GM18873 (cell line): ENCODE measurements around the gene CYP26A1.
"Not testable (repeated sequence)": the region's sequence is repeated elsewhere in the genome, so short reads cannot be mapped to it uniquely, and the experiment has no call there.

Experiments used
- ATAC-seq: cut with Tn5 transposase; IDR thresholded peaks from one replicate; pipeline ENCODE4 v1.9.1; 2021; ENCODE audit warnings: mild to moderate bottlenecking, moderate library complexity, moderate number of reproducible peaks; ENCODE audit not compliant: unreplicated experiment, low FRiP score

The CYP26A1 gene

GRCh38 chr10:93079663-93080349, 6.1 kb downstream of the CYP26A1 start:
- no peak for ATAC-seq

- no peak for ATAC-seq
Observed at GRCh38 chr10:93080350-93081046, 6.8 kb downstream of the CYP26A1 start.

- ATAC-seq = no peak
Observed at GRCh38 chr10:93081318-93081717, 7.6 kb downstream of the CYP26A1 start.

GRCh38 chr10:93081834-93082233, 8.1 kb downstream of the CYP26A1 start:
- ATAC-seq = no peak

DNA sequence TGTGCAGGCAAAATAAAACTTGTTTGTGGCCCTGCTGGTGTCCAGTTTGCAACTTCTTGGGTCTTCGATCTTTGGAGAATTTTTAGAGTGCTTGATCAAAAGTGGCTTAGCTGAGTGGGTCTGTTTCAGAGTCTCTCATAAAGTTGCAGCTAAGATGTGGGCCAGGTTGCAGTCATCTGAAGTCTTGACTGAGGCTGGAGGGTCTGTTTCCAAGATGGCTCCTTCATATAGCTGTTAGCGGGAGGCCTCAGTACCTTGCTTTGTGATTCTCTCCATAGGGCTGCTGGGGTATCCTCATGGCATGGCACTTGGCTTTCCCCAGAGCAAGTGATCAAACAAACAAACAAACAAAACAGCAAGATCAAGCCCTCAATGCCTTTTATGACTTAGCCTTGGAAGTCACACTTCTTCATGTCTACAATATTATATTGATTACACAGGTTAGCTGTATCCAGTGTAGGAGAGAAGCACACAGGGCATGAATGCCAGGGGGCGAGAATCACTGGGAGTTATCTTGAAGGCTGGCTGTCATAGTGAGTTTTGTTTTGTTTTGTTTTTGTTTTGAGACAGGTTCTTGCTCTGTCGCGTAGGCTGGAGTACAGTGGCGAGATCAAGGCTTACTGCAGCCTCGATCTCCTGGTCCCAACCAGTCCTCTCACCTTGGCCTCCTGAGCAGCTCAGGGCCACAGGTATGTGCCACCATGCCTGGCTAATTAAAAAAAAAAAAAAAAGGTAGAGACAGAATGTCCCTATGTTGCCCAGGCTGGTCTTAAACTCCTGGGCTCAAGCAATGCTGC, 10.2 kb downstream of the CYP26A1 start:
- ATAC-seq = no peak

DNA sequence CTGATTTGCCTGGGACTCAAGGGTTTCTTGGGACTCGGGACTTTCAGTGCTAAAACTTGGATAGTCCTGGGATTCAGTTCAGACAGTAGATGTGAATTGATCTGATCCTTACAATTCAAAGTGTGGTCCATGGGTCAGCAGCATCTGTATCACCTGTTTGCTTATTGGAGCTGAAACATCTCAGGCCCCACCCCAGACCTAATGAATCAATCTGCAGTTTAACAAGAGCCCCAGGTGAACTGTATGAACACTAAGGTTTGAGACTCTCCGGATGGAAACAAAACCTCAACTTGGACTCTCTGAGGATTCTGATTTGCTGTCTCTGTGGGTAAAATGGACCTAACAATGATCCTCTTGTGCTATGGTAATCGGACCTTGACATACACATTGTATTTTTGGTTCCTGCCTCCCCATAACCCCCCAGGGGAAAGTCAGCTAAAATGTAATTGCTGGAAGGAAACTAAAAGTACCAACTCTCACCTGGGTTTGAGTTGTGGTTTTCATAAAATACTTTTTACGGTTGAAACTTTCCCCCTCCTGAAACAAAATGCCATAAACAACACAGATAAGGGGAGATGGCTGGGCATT, 11.7 kb downstream of the CYP26A1 start:
- ATAC-seq = no peak

DNA sequence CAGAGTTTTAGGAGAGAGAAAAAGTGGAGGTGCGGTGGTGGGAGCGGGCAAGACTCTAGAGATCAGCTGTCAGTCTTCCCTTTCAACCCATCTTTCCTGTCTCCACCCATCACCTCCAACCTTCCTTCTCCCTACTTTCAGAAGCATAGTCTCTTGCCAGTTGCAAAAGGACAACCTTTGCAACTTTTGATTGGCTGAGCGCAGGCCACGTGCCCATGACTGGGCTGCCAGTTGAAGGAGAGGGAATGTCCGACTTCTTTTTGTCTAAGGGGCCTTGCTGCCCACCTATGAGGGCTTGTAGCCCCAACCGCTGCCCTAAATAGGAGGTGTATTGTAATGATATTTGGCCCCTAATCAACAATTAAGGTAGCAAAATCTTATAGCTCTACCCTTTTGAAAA, 12.6 kb downstream of the CYP26A1 start:
- ATAC-seq = no peak

DNA sequence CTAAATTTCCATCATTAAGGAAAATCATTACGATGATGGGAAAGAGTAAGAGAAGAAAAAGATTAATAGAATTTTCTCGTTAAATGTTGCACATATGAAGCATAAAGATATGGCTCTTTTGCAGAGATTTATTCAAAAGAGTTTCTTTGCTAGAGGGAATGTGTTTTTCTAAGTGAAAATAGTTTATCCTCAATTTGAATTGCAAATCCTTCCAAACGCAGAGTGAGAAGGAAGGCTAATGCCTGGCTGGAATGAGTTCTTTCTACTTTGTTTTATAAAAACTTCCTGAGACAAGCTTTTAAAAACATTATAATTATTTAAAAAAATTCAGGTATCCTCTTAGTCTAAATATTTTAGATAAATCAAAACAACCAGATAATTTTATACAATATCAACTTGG, 14.2 kb downstream of the CYP26A1 start:
- ATAC-seq = no peak

GRCh38 chr10:93088466-93088865, 14.8 kb downstream of the CYP26A1 start:
- ATAC-seq = no peak

- no peak for ATAC-seq
Observed at GRCh38 chr10:93090619-93091018, 16.9 kb downstream of the CYP26A1 start.

GRCh38 chr10:93091960-93092359, 18.3 kb downstream of the CYP26A1 start:
- ATAC-seq = no peak

GRCh38 chr10:93095225-93095624, 21.5 kb downstream of the CYP26A1 start:
- ATAC-seq = no peak

GRCh38 chr10:93096901-93097300, 23.2 kb downstream of the CYP26A1 start:
- ATAC-seq = no peak

DNA sequence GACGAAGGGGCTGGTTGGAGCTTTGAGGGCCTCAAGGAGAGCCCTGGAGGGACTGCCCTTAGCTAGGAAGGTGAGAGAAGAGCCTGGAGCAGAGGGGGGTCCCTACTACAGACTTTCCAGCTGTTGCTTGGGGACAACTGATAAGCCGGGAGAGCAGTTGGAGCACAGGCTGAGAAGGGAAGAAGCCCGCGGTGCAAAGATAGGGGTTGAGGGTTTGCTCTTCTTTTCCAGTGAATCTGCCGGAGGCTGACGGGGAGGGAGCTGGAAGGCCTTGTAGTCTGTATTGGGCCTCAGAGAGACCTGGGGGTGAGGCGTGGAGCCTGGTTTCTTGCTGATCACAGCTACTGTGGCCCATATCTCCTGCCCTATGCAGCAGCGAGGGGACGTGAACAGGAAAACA, 23.7 kb downstream of the CYP26A1 start:
- no peak for ATAC-seq

- no peak for ATAC-seq
Observed at GRCh38 chr10:93098816-93099215, 25.1 kb downstream of the CYP26A1 start.

GRCh38 chr10:93099670-93100069, 26.0 kb downstream of the CYP26A1 start:
- no peak for ATAC-seq

GRCh38 chr10:93101148-93101547, 27.5 kb downstream of the CYP26A1 start:
- ATAC-seq = not testable (repeated sequence)

DNA sequence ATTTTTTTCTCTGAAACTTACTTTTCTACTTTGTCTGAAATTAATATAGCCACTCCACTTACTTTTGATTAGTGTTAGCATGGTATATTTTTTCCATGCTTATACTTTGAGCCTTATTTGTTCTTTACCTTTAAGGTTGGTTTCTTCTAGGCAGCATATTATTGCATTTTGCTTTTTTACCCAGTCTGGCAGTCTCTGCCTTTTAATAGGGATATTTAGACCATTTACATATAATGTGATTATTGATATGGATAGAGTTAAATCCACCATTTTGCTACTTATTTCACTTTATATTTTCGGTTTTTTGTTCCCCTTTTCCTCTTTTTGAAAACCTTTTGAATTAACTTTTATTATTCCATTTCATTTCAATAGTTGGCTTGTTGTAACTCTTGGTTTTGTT, 30.3 kb downstream of the CYP26A1 start:
- no peak for ATAC-seq

DNA sequence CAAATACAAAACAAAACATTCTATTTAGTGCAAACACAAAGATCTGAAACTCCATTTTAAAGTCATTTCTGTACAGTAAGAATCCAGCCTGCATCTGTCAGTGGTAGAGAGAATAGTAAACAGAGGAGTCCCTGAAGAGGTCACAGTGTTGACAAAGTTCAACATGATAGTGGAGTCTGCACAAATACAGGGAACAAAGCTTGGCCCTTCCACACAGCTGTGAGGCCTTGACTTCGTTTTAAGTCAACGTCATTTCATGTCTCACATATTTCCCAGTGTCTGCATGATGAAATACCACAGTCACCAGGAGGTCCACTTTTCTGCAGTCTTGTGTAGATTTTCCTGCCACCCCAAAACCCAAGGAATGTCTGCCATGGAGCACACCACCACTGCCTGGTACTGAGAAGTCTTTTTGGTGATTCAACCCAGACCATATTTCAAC, 33.0 kb downstream of the CYP26A1 start:
- no peak for ATAC-seq

GRCh38 chr10:93110472-93111146, 36.9 kb downstream of the CYP26A1 start:
- ATAC-seq = no peak
